Fibroblast of lung (primary cell): ENCODE data around the gene SHFL.

ENCODE experiments used
- CTCF ChIP-seq, 2 donors: IDR thresholded peaks in 1 of 2; conservative IDR thresholded peaks in 1 of 2; 1 replicate in 1 of 2; 2 replicates in 1 of 2; pipeline ENCODE4 v1.5.1; 2011 to 2012; ENCODE audit warnings: low read length in 2 of 2, control low read depth in 1 of 2, inconsistent platforms in 1 of 2, low read depth in 1 of 2, mild to moderate bottlenecking in 1 of 2
- EZH2 ChIP-seq: IDR thresholded peaks from 2 replicates; pipeline ENCODE4 v1.5.1; 2012; ENCODE audit warnings: low read length, control low read depth, mild to moderate bottlenecking; ENCODE audit errors: missing control alignments

- TF ChIP-seq CTCF (conservative IDR thresholded peaks at IDR 0.05 in 1 of 2, IDR thresholded peaks at IDR 0.05 in 1 of 2; ENCODE audit: low read depth in 1 of 2, low read length in 2 of 2) (no peak), EZH2 (no peak)
Observed at GRCh38 chr19:10037809-10038208, 48.3 kb upstream of the SHFL start.
